ENCODE measurements around the gene TMPRSS3.

TMPRSS3 gene

DNA sequence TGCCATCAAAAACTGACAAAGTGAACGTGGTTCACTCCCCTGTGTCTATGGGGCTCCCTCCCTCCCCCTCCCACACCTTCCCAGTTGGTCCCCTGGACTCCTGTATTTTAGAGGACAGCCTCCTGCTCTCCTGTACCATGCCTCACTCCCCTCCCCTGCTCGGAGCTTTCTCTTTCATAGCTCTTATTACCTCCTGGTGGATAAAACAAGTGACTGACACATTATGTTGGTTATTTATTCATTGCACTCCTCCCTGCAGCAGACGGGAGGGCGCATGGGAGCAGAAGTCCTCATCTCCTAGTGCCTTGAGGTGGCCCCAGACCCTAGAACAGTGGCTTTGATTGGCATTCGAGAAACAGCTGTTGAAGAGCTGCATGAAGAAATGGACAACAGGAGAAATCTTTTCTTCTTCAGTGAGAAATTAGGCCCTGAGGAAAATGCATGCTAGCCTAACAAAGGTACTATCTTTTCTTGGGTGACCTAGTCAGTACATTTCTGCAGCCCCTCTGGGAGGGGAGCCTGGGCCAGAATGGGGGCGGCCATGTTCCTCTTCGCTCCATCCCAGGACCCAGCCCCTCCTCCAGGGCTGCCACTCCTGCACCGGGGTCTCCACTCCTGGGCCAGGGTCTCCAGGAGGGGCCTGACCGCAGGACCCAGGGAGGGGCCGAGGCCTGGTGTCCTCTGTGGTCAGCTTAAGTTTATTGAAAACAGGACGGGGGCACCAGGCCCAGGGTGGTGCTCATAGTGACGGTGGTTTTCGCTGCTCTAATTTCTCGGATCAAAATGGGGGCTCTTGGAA, 28.3 kb downstream of the TMPRSS3 start:
- DNase-seq (ENCODE audit: insufficient read length, low spot score) (no peak), FAIRE-seq (no peak)
- TF ChIP-seq, protein P1, sequence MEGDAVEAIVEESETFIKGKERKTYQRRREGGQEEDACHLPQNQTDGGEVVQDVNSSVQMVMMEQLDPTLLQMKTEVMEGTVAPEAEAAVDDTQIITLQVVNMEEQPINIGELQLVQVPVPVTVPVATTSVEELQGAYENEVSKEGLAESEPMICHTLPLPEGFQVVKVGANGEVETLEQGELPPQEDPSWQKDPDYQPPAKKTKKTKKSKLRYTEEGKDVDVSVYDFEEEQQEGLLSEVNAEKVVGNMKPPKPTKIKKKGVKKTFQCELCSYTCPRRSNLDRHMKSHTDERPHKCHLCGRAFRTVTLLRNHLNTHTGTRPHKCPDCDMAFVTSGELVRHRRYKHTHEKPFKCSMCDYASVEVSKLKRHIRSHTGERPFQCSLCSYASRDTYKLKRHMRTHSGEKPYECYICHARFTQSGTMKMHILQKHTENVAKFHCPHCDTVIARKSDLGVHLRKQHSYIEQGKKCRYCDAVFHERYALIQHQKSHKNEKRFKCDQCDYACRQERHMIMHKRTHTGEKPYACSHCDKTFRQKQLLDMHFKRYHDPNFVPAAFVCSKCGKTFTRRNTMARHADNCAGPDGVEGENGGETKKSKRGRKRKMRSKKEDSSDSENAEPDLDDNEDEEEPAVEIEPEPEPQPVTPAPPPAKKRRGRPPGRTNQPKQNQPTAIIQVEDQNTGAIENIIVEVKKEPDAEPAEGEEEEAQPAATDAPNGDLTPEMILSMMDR (IDR thresholded peaks at IDR 0.05; ENCODE audit: insufficient read depth, missing control alignments) = no peak

DNA sequence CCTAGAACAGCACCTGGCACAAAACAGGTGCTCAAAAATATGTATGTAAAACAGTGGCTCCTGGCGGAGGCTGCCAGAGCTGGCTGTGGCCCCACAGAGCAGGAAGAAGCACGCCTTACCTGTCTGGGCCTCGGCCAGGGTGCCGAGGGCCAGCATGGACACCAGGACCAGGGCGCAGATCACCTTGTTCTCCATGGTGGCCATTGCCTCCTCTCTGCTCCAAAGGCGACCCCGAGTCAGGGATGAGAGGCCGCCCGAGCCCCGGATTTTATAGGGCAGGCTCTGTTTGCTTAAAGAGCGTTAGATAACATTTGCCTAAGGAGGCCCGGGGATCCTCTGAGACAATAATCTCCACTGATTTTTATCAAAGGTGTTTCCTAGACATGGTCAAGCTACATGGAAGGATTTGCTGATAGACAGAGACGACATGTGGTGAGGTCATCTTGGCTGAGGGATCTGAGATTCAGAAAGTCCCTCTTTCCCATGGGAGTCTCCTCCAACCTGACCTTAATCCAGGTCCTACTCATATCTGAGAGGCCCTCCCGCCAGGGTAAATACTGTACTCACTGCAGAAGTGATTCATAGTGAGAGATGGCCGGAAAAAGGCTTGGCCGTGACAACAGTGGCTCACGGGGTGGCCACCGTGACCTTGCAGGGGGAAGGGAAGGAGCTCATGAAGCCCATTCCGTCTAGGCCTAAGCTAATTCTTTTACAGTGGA, 29.4 kb downstream of the TMPRSS3 start, which contains the start of gene TFF1:
TSS of gene TFF1 (minus strand) at position 244 of the 719 bp plus-strand sequence. CDS start at position 204, 40 bp downstream.
- FAIRE-seq = no peak
- TF ChIP-seq, protein P1 (IDR thresholded peaks at IDR 0.05; ENCODE audit: insufficient read depth, missing control alignments) = no peak
- no peak for DNase-seq (ENCODE audit: insufficient read length, low spot score)

DNA sequence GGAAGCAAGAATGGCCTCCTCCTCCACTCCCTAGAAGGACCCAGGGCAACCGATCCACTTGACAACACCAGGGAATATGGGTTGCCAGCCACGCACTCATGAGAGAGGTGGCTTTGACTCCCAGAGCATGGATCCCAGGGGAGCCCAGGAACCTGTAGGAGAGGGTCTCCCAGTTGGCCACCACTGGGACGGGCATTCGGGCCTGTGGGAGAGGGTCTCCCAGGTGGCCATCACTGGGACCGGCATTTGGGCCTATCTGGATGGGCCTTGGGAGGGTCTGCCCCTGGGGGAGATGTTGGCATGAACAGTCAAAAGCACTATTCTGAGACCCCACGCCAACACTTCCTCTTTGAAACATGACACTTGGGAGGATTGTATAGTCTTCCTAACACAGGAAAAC, 30.1 kb downstream of the TMPRSS3 start:
- TF ChIP-seq, protein P1 (IDR thresholded peaks at IDR 0.05; ENCODE audit: insufficient read depth, missing control alignments) = no peak
- FAIRE-seq = no peak

DNA sequence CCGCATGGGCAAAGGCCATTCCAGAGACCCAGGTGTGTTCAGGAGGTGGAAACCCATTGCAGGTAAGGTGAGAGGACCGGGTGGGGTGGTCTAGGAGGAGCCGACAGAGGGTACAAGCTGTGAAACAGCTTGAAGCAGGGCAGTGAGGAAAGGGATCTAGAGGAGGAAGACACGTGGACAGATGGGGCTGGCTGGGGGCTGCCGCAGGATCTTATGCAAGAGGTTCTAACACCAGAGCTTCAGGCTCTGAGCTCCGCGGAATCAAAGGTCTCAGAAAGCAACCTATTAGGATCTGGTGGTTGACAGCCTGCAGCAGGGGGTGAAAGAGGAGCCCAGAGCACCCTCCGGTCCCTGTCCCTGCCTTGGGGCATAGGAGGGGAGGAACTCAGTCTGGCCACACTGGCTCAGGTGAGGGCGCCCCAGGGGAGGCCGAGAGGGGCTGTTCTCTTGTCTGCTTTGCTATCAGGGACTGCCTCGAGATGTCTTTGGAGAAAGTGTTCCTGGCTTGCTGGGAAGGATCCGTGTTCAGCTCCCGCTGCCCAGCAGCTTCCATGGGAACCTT, 31.5 kb downstream of the TMPRSS3 start:
- no peak for DNase-seq (ENCODE audit: insufficient read length, low spot score)
- no peak for FAIRE-seq
- TF ChIP-seq, protein P1 (IDR thresholded peaks at IDR 0.05; ENCODE audit: insufficient read depth, missing control alignments) = no peak

More for the DNA sequence above, 30.1 kb downstream of the TMPRSS3 start:
- DNase-seq (ENCODE audit: insufficient read length, low spot score) = no peak

DNA sequence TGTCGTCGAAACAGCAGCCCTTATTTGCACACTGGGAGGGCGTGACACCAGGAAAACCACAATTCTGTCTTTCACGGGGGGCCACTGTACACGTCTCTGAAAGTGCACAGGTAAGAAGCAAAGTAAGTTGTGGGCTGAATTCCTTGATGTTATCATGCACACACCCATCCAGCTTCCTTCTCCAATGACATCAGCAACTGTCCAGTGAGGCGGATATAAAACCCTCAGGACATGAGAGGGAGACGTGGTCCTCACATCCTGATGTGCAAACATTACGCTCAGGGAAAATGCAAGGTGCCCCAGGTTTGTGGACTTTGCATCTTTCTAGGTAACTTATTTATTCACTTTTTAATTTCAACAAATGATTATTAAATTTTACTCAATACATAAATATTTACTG, 32.5 kb downstream of the TMPRSS3 start:
- TF ChIP-seq, protein P1 (IDR thresholded peaks at IDR 0.05; ENCODE audit: insufficient read depth, missing control alignments) = no peak
- FAIRE-seq (no peak), DNase-seq (ENCODE audit: insufficient read length, low spot score) (no peak)

DNA sequence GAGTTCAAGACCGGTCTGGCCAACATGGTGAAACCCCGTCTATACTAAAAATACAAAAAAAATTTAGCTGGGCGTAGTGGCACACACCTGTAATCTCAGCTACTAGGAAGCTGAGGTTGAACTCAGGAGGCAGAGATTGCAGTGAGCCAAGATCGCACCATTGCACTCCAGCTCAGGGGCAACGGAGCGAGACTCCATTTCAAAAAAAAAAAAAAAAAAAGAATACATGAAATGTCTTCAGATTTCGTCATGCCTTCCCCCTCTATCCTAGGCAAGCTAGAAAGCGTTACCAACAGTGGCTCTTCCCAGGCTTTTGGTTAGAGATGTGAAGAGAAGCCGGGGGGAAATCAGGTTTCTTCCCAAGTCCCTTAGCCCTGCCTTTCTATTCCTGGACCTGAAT, 33.2 kb downstream of the TMPRSS3 start:
- FAIRE-seq (no peak), DNase-seq (ENCODE audit: insufficient read length, low spot score) (no peak)
- TF ChIP-seq, protein P1 (IDR thresholded peaks at IDR 0.05; ENCODE audit: insufficient read depth, missing control alignments) = no peak
